LNCAP (cell line): ENCODE measurements around the gene MYOM3.

ENCODE experiments used
- CTCF ChIP-seq: fragments of 450-650 bp; IDR thresholded peaks from 2 replicates; pipeline ENCODE4 v1.5.1; 2017; ENCODE audit warnings: mild to moderate bottlenecking

MYOM3 gene

GRCh38 chr1:24090736-24091135, 21.2 kb downstream of the MYOM3 start:
- TF ChIP-seq CTCF = no peak

DNA sequence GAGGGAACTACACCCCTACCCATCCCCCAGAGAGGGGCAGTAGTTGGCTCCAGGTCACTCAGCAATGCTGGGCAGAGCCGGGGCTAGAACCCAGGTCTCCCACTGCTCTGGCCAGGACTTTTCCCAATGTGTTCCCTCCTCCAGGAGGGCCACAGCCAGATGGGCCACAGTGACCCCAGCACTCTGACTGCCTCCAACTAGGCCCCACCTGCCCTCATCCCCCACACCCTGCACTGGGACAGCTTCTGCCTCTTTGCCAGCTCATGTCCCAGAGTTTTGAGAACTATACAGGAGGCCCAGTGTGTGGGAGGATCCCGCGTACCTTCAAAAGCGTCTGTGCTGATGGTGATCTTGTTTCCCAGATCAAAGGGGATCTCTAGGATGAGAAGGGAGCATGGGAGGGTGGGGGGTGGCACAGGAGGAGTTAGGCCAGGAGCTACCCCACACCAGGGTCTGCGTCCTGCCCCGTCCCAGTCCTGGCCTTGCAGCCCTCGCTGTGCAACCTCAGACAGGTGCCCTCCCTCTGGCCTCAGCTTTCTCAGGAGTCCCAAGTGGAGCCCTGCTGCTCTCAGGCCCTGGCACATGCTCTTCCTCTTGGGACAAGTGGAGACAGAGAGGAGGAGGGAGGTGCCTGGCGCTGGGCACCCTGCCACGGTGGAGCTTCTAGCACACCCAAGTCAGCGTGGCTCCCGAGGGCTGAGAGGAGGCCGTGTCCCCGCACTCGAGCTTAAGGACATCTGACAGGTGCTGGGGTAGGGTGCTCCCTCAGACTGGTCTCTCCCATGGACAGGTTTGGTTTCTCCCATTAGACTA, 22.0 kb downstream of the MYOM3 start:
- no peak for TF ChIP-seq CTCF

DNA sequence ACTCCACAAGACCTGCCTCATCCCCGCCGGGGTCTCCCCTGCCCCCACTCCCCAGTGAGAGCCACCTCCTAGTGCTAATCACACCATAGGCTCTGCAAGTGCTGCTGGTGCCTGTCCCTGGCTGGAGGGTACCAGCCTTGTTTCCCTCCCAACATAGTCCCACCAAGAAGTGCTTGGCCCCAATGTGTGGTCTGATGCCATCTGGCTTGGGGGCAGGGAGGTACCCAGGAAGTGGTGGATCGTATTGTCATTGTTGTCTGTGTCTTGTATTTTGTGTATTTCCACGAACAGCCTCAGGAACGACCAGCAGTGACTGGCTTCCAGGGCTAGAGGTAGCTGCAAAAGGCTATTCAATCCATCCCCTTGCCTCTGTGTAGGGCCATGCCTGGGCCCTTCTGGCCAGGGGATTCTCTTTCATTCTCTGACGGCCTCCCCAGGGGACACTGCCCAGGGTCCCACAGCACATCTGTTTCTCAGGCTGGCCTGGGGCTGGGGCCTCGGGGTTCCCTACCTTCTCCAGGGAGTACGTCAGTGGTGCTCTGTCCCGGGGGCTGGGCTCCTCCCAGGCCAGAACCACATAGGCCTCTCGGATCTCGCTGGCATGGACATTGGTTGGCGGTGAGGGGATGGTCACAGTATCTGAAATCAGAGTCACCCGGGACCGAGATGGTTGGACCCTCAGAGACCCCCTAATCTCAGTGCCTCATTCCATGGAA, 22.8 kb downstream of the MYOM3 start:
- no peak for TF ChIP-seq CTCF

- no peak for TF ChIP-seq CTCF
Observed at GRCh38 chr1:24086466-24086865, 25.5 kb downstream of the MYOM3 start.

DNA sequence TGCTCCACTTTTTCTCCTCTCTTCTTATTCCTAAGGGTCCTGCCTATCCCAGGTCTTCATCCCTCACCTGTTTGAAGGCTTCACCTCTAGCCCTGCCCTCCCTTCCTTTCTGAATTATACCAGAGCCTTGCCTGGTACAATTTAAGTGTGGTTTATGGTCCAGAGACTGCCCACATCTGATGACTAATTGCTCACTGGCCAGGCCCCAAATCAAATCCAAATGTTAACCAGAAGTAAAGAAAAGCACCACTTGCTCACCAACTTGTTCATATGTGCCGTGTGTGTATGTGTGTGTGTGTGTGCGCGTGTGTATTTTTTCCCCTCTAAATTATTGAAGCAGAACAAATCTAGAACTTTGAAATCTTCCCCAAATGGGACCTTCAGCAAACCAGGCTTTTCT, 26.4 kb downstream of the MYOM3 start:
- no peak for TF ChIP-seq CTCF

DNA sequence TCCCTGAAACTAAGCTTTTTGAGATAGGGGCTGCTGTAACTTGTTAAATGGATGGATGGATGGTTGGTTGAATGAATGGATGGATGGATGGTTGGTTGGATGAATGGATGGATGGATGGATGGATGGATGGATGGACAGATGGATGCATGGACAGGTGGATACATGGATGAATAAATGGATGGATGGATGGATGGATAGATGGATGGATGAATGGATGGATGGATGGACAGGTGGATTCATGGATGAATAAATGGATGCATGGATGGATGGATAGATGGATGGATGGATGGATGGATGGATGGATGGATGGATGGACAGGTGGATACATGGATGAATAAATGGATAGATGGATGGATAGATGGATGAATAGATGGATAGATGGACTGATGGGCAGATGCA, 26.9 kb downstream of the MYOM3 start:
- no peak for TF ChIP-seq CTCF

DNA sequence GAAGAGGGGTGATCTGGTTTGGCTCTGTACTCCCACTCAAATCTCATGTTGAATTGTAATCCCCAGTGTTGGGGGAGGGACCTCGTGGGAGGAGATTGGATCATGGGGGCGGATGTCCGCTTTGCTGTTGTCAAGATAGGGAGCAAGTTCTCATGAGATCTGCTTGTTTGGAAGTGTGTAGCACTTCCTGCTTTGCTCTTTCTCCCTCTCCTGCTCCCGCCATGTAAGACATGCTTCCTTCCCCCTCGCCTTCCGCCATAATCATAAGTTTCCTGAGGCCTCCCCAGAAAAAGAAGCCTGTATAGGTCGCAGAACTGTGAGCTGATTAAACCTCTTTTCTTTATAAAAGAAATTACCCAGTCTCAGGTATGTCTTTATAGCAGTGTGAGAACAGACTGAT, 27.9 kb downstream of the MYOM3 start:
- no peak for TF ChIP-seq CTCF
